HG03432 (cell line): ENCODE measurements around the gene KCNA5.

ENCODE experiments used
- ATAC-seq: cut with Tn5 transposase; IDR thresholded peaks from one replicate; pipeline ENCODE4 v1.9.1; 2021; ENCODE audit warnings: mild to moderate bottlenecking, moderate library complexity; ENCODE audit not compliant: unreplicated experiment

KCNA5 gene

GRCh38 chr12:5026342-5026938, 17.2 kb upstream of the KCNA5 start:
- no peak for ATAC-seq

GRCh38 chr12:5027046-5027821, 16.4 kb upstream of the KCNA5 start:
- ATAC-seq: no peak

GRCh38 chr12:5030066-5030465, 13.6 kb upstream of the KCNA5 start:
- ATAC-seq: no peak

GRCh38 chr12:5031242-5031641, 12.4 kb upstream of the KCNA5 start:
- no peak for ATAC-seq

GRCh38 chr12:5031958-5032357, 11.7 kb upstream of the KCNA5 start:
- no peak for ATAC-seq

GRCh38 chr12:5032821-5033220, 10.9 kb upstream of the KCNA5 start:
- no peak for ATAC-seq

- no peak for ATAC-seq
Measured at GRCh38 chr12:5033883-5034282, 9.8 kb upstream of the KCNA5 start.

- ATAC-seq: no peak
Measured at GRCh38 chr12:5034603-5035002, 9.1 kb upstream of the KCNA5 start.

GRCh38 chr12:5035618-5036017, 8.1 kb upstream of the KCNA5 start:
- ATAC-seq: no peak

- no peak for ATAC-seq
Measured at GRCh38 chr12:5036031-5036430, 7.6 kb upstream of the KCNA5 start.

- no peak for ATAC-seq
Measured at GRCh38 chr12:5037795-5038357, 5.8 kb upstream of the KCNA5 start.

- ATAC-seq: no peak
Measured at GRCh38 chr12:5038781-5039311, 4.8 kb upstream of the KCNA5 start.

- no peak for ATAC-seq
Measured at GRCh38 chr12:5039815-5040214, 3.9 kb upstream of the KCNA5 start.

GRCh38 chr12:5040368-5040767, 3.3 kb upstream of the KCNA5 start:
- no peak for ATAC-seq

GRCh38 chr12:5044420-5045295, 979 bp downstream of the KCNA5 start:
- ATAC-seq: no peak

GRCh38 chr12:5047094-5047493, 3.4 kb downstream of the KCNA5 start:
- ATAC-seq: no peak

- ATAC-seq: no peak
Measured at GRCh38 chr12:5047729-5048128, 4.0 kb downstream of the KCNA5 start.

- no peak for ATAC-seq
Measured at GRCh38 chr12:5050542-5050941, 6.9 kb downstream of the KCNA5 start.

GRCh38 chr12:5051334-5051733, 7.7 kb downstream of the KCNA5 start:
- no peak for ATAC-seq

- no peak for ATAC-seq
Measured at GRCh38 chr12:5051913-5052312, 8.2 kb downstream of the KCNA5 start.

- ATAC-seq: no peak
Measured at GRCh38 chr12:5052348-5052747, 8.7 kb downstream of the KCNA5 start.
